ENCODE measurements around the gene FNDC5.
A peak's percentile ranks its signal among the peaks of the same experiment; 100 is the strongest.

FNDC5 gene

DNA sequence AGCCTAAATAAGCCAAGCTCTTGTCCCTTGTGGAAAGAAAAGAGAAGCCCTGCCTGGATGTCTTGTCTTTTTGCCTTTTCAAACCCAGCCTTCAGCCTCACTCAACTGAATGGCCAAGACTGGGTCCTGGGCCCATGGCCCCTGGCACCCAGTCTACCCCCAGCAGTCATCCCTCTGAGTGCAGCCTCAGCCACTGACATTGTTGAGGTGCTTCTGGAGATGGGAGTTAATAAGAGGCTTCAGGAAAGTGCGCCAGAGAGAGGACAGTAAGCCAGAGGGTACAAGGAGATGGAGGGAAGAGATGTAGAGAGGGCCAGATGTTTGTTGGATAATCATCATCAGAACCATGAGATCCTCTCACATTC lies 6.8 kb downstream of the FNDC5 start:
- DNase-seq, result no peak

DNA sequence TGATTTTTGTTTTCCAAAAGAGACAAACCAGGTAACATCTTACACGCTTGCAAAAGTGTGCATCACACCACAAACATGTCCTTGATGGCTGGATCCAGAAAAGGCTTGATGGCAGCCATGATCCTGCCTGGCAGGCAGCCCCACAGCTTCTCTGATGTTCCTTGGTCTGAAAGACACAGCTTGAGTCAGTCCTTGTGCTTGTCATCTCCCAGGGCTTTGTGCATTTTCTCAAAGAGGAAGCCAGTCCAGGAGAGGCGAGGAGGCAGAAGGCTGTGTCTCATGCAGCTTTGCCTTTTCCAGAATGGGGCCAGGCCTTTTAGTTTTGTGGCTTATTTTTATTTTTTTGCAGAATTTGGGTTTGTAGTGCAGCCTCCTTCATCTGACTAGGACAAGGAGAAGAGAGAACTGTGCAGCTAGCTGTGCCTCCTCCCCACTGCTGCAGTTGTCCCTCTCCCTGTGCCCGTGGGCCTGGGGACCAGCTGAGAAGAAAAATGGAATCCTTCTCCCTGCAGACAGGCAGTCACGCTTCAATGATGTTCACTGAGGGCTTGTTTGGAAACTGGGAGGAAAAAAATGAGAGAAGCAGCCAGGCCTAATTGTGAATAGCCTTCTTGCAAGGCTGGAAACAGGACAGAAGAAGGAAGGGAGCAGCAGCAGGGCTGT lies 7.4 kb downstream of the FNDC5 start:
- no peak for DNase-seq

DNA sequence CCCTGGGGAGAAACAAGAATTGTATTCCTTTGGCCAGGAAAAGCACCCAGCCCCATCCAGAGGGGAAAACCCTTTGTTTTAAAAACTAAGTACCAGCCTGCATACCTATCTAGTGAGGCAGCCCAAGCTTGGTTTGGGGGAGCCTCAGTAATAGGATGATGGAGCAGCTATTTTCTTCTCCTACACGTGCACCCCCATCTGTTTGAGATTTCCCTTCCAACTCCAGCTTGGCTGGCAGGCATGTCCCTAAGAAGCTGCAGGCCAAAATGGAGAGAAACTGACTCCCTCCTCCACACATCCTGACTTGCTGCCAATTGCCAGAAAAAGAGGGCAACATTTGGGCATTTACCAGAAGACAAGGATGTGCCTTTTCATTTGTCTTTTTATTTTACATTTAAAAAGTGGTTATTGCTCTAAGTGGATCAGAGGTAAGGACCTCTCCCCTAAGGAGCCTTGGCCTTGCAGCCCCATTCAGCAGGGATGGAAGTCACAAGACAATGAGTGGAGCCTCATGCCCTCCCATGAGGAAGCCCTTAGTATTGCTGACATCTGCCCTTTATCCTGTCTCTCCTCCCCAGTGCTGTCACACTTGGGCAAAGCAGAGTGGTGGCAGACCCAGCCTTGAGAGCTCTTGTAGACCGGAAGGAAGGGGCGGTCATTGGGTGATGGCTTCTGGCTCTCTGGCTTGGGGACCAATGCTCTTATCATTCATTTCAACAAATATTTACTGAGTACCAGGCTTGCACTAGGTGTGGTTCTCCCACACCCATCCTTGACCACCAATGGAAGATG lies 8.6 kb downstream of the FNDC5 start:
- no peak for DNase-seq

DNA sequence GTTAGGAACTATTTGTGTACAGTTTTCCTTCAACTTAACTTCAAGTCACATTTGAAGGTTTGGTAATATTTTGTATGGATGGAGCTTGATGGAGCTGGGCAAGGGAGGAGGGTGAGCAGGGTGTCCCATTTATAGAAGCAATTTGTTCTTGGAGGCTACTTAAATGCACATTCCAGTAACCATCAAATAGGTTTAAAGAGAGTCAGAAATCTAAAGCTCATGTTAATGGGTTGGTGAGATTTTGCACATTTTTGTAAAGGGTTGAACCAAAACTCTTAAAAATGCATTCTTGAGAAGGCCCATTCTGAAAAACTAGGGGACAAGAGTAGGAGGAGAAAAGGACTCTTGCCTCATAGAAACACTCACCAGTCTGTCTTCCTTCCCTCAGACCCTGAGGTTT lies 10.1 kb downstream of the FNDC5 start:
- no peak for DNase-seq

DNA sequence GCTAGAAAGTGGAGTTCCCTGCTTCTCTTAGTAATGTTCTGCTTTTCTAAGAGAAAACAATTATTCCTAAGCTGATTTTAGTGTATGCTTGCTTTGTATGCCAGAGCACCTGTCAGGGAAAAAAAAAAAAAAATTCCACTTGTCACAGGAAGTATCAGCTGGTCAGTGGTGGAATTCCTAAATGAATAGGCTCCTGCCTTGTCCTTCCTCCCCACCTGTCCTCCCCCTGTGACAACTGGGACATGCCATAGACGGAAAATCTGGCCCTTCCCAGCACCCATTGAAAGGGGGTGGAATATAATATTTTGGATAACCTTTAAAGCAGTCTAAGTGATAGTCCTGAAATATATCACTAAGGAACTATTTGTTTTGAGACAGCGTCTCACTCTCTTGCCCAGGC lies 10.8 kb downstream of the FNDC5 start:
- DNase-seq, result no peak

DNA sequence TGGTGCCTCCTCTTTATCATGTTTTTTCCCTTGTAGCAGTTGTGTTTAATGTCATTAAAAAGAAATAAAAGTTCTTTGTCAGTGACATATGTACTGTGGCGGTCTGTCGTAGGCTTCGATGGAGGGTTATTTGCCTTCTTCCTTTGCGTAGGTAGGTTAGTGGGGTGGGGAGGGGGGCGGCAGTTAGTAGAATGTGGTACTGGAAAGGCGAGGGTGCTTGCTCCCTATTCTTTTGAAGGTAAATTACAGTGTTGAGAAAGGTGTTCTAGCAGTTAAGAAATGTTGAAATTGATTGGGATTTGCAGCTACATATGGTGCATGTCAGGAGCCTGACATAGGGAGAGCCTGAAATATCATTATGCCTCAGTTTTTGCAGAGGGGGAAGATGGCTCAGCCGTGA lies 11.9 kb downstream of the FNDC5 start:
- no peak for DNase-seq

DNA sequence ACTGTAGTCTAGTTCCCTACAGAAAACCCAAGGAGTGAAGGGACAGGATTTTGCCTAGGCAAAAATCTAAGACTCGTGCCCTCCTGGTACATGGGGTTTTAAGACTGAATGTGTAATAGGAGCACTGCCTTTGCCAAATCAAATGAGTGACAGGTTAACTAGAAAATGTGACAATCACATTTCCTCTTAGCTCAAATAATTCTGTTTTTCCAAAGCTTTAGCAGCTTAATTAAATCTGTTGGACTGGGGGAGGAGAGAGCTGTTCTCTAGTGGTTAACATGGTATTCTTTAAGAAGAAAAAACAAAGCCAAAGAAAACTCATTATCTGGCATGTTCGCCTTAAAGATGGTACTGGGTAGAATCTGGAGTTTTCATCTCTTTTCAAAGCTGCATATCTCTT lies 12.6 kb downstream of the FNDC5 start:
- DNase-seq, result no peak

DNA sequence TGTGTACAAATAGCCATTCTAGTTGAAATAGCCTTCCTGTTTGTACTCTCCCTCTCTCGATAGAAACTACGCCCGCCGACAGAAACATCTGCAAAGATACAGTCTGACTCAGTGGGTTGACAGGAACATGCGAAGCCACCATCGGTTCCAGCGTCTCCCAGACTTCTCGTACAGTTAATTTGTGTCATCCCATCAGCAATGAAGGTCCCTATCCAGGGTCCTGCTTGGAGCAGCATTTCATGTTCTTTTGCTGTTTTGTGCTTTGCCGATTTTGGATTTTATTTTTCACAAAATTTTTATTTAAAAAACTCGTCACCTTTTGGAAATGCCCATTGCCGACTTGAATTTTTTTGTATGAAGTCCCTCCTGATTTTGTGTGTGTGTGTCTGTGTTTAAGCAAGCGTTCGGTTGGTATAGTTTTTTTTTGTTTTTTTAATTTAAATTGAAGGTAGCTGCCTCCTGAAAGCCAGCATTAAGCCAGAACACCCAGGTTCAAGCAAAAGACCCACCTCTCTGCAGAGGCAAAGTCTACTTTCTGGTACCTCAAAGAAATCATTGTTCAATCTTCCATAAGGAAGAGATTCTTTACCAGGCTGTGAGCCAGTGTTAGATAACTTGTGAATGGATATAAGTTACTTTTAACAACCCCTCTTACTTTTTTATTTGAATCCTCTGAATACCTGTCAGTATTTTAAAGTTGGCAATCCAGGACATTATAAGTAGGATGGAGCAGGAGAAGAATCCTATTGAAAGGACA lies 14.7 kb downstream of the FNDC5 start:
- DNase-seq, result no peak

DNA sequence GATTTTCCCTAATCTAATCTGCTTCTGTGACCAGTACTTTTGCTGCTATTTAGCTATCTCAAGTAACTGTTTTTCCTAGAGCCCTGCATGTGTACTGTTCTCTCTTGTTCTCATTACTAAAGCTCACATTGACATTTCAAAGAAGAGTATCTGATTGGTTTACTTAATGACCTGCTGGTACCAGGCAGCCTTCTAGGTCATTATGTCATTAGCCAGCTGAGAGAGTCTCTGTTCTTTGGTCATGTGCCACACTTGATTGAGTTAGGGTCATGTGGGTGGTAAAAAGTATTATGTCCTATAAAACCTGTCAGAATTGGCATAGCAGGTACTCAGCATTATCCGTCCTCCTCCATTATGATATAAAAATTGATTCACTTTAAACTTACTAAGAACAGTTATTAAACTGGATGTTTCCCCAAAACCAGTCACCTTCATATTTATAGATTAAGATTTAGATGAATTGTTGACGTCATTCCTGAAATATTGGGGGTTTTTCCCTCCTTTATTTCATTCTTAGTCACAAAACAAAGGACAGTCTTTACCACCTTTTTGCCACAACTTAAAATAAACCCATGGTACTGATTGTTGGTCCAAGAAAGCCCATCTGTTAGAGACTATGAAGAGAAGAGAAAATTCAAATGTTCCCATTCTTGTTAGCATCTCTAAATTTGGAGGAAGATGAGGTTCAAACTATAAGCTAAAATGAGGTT lies 22.2 kb downstream of the FNDC5 start:
- DNase-seq, result no peak

DNA sequence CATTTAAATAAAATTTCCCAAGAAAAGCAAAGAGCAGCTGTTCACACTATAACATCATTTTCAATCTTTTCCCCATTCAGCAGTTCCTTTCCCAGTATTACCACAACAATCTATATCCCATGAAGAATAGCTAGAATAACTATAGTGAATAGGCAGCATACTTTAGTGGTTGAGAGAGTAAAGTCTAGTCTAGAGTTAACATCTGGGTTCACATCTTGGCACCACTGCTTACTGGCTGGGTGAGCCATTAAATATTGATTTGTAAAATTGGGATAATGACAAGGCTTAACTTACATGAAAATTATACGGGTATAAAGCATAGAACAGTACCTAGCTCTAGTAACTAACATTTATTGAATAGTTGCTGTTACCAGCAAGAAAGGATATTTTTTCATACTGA lies 38.8 kb downstream of the FNDC5 start:
- no peak for DNase-seq

DNA sequence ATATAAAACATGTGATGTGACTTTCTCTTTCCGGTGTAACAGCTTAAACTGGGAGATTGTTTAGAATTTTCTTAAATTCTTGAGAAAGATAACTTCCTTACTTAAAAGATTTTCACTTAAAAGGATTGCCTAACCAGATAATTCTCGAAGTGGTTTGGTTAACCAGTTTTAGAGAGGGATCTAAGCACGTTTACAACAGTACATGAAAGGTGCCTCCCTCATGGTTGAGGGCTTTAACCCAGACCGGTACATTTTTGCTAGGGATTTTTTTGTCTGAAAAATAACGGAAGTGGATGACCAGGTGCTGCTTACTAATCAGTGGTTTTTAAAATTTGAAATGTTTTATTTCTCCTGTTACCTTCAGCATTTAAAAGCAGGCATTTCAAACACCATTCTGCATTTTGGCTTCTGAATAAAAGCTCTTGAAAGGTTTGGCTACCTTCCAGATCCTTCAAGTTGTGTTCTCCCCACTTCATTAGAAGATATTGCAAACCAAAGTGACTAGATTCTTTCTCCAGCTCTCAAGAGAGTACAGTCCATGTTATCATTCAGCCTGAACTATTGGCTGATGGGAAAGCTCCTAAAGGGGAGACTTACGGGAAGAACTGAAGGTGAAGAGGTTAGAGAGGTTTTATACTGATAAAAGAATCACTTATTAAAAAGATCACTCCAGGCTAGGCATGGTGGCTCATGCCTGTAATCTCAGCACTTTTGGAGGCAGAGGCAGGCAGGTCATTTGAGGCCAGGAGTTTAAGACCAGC lies 40.4 kb downstream of the FNDC5 start:
- no peak for DNase-seq

DNA sequence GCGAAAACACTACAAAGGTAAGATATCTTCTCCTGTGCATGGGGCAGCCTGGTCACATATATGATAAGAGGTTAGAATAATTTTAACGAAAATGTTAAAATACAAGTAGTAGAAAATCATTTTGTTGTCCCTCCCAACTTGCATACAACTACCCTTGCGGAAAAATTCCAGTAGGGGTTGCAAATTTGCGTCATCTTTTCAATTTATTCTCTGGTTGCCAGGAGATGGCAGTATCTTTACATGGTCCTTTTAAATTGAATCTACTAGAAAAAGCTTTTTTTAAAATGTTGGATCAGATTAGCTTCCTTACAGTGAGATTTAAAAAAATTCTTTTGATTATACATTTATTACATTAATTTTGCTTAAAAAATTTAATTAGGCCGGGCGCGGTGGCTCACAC lies 42.4 kb downstream of the FNDC5 start:
- DNase-seq, result no peak

DNA sequence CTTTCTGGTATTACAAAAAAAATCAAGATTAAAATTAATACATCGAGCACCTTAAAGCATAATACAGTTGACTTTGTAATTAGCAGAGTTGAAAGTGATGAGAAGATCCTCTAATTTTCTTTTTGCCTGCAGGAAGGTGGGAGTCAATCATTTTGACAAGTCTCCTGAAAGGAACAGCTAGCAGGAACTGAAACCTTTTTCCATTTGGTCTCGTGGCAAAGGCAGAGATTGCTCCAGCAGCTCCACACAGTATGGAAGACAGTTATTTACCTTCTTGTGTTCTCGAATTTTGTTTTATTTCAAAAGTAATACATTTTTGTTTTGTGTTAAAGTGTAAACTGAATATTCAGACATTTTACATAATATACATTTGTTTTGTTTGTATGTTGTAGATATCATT lies 45.5 kb downstream of the FNDC5 start:
- DNase-seq, result no peak

DNA sequence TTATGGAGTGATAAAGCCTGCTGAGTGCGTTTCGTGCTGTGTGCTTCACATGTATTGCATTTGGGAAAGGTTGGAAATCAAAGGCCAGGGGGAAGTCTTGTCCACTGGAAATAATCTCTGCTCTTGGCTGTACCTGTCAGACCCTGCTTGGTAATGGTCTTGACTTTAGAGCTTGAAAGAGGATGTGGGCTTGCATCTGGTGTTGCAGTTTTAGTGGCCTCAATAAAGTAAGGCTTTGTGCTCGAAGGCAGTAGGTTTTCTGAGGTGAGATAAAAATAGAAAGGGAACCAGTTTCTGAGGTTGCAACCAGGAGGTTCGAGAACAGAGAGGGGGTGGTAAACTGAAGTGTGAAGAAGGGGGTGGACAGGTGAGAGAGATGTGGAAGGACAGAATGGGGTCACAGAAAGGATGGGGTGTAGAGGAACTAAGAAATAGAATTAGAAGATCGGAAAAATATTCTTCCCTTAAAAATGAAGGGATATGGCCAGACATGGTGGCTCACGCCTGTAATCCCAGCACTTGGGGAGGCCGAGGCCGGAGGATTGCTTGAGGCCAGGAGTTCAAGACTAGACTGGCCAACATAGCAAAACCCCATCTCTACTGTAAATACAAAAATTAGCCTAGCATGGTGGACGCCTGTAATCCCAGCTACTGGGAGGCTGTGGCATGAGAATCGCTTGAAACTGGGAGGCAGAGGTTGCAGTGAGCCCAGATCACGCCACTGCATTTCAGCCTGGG lies 51.7 kb downstream of the FNDC5 start:
- DNase-seq, result no peak

DNA sequence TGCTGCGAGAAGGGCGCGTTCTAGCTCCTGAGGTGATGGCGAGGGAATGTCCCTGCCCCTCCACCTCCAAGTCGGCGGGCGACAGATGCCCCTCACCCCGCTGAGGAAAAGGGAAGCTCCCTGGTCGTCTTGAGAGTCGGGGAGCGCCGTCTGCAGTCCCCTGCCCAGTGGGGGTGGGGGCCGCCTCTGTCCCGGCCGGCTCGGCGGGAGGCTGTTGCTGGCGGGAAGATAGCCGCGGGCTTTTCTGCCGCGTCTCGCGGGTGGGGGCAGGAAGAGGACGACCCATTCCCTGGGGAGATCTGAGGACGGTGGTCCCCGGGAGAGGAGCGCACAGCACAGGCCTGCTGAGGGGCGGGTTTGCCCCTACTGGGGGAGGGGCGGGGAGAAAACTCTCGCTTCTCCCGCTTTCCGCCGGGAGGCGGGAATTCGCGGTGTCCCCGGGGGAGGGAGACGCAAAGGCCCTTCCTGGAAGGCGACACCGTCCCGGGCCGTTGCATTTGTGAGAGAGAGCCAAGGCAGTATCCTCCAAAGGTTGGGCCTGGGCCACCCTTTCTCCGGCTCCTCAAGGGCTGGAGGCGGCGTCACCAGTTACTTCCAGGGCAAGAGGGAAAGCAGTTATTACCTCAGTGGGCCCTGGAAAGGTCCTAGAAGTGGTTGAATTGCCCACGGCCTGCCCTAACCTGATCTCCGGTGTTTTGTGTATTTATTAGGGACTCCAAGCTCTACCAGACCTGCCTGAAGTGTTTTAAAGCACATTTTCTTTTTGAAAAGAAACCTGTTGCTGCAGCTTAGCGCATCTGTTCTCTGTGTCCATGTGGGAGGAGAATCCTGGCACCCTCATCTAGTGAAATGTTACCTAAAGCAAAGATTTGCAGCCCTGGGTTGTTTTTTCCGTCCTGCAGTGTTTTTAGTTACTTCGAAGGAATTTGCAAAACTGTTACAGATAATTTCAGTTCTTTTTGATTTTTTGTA lies 52.6 kb downstream of the FNDC5 start:
- peak in 1 of 4 experiments; percentile 29 for DNase-seq

DNA sequence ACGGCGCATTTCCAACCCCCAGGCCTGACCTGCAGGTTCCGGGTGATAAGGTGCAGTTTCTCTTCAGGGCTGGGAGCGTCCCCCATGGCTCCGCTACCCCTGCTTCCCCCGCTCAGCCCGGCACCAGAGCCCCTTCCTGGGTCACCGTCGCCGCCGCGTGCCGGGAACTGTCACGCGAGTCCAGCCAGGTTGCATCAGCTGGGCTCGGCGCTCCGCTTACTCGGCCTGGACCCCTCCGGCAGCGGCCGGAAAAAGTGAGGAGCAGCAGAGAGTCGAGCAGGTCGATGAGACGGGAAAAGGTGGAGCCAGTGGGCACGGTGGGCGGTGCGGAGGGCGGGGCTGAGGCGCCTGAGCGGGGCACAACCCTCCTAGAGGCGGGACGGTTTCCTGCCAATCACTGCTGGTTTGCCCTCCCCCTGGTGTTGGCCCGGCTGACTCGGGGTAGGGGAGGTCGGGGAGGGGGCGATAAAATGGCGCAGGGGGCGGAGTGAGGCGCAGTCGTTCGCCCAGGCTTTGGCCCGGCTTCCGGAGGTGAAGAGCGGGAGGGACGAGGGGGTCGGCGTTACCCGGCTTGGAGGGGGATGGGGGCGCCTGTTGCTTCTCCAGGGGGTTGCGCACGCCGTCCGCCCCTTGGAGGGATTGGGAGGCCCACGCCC lies 53.4 kb downstream of the FNDC5 start, which contains the start of the genes S100PBP and YARS1:
Gene S100PBP, plus strand, starts transcription at position 495 of the 656 bp plus-strand sequence. CDS start 8,447 bp downstream, outside the sequence.
Gene YARS1, minus strand, starts transcription at position 200 of the 656 bp plus-strand sequence. Its CDS starts 114 bp downstream, at position 86.
- peak; percentile 97 to 99 (median 99) for DNase-seq

DNA sequence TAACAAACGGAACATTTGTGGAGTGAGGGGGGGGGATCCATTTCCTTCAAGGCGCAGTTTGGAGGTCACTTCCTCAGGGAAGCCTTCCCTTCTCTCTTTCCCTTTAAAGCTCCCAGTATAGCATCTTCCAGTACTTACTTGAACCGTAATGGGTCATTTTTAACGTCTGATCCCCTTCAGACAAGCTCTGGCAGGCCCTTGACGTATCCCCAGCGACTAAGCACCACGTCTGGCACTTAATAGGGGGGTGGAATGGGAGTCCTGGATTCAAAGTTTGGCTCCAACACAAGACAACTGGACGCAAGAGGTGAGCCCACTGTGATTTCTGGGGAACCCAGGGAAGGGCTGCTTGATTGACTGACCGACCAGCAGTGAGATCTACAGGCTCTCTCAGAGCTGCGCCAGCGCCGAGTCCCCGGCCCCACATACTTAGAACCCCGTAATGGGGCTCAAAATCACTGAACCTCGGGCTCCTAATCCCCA lies 54.0 kb downstream of the FNDC5 start:
- no peak for DNase-seq

DNA sequence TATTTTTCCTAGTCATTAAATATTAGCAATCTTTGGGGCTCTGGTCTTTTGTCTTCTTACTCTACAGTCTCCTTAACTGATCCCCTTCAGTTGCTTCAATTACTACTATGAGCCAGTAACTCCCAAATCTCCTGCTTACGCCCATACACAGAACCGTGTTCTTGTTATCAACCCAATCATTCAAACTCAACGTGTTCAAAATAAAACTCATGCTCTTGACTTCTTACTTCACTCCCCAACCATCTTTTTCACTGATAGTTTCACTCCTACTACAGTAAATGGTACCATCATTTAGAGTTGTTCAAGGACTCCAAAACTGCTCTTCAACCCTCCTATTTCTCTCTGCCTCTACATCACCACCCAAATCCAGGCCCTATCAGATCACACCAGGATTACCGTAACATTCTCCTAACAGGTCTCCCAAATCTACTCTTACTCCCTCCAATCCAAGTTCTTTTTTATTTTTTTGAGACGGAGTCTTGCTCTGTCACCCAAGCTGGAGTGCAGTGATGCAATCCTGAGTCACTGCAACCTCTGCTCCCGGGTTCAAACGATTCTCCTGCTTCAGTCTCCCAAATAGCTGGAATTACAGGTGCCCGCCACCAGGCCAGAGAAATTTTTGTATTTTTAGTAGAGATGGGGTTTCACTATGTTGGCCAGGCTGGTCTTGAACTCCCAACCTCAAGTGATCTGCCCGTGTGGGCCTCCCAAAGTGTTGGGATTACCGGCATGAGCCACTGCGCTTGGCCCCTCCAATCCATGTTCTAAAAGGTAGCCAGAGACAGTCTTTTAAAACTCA lies 56.6 kb downstream of the FNDC5 start:
- no peak for DNase-seq

Measured in activated naive CD4-positive, alpha-beta T cell (primary cell).